Kidney epithelial cell (primary cell): ENCODE data around the gene BCAT1. TPM values are rescaled to one million over a fixed set of nuclear protein-coding genes. Genes with fewer than 3 reads are reported as not detected.
"Not testable (repeated sequence)": the region's sequence is repeated elsewhere in the genome, so short reads cannot be mapped to it uniquely, and the experiment has no call there.

ENCODE experiments used
- DNase-seq: peaks from one replicate; pipeline ENCODE4 v3.0.0-alpha.2; 2010; ENCODE audit warnings: low read depth
- H3K27me3 ChIP-seq: 2 replicates; pipeline ENCODE4 v1.6.0; 2011; ENCODE audit warnings: low read length; ENCODE audit not compliant: control insufficient read depth, insufficient read depth
- H3K36me3 ChIP-seq: 2 replicates; pipeline ENCODE4 v1.5.1; 2011; ENCODE audit warnings: low read length; ENCODE audit not compliant: control insufficient read depth, insufficient read depth
- H3K4me3 ChIP-seq: 2 replicates; pipeline ENCODE4 v1.5.1; 2011; ENCODE audit warnings: low read depth, mild to moderate bottlenecking, control low read depth, low read length
- total RNA-seq: library from RNA; depleted of rRNA; stranded (reverse); fragments of >200 nt; gene quantifications from 2 replicates; pipeline ENCODE4 v1.2.3, GENCODE V29; 2015
- TF ChIP-seq, protein P1 (sequence below): IDR thresholded peaks from 2 replicates; pipeline ENCODE4 v1.5.1; 2011; ENCODE audit warnings: mild to moderate bottlenecking, moderate library complexity, low read length, control low read depth, inconsistent platforms; ENCODE audit not compliant: insufficient read depth, poor library complexity, severe bottlenecking

Gene BCAT1
- total RNA-seq, 1 donor from 2014 or later = 103 TPM

GRCh38 chr12:24970177-24970576 is 21.3 kb upstream of the BCAT1 start:
- DNase-seq = no peak
- TF ChIP-seq, protein P1, sequence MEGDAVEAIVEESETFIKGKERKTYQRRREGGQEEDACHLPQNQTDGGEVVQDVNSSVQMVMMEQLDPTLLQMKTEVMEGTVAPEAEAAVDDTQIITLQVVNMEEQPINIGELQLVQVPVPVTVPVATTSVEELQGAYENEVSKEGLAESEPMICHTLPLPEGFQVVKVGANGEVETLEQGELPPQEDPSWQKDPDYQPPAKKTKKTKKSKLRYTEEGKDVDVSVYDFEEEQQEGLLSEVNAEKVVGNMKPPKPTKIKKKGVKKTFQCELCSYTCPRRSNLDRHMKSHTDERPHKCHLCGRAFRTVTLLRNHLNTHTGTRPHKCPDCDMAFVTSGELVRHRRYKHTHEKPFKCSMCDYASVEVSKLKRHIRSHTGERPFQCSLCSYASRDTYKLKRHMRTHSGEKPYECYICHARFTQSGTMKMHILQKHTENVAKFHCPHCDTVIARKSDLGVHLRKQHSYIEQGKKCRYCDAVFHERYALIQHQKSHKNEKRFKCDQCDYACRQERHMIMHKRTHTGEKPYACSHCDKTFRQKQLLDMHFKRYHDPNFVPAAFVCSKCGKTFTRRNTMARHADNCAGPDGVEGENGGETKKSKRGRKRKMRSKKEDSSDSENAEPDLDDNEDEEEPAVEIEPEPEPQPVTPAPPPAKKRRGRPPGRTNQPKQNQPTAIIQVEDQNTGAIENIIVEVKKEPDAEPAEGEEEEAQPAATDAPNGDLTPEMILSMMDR = no peak
- Histone ChIP-seq H3K27me3 (no peaks in the 10 kb centered on the region), H3K36me3 (no peaks in the 10 kb centered on the region), H3K4me3 (no peak overlapping the region)

DNA sequence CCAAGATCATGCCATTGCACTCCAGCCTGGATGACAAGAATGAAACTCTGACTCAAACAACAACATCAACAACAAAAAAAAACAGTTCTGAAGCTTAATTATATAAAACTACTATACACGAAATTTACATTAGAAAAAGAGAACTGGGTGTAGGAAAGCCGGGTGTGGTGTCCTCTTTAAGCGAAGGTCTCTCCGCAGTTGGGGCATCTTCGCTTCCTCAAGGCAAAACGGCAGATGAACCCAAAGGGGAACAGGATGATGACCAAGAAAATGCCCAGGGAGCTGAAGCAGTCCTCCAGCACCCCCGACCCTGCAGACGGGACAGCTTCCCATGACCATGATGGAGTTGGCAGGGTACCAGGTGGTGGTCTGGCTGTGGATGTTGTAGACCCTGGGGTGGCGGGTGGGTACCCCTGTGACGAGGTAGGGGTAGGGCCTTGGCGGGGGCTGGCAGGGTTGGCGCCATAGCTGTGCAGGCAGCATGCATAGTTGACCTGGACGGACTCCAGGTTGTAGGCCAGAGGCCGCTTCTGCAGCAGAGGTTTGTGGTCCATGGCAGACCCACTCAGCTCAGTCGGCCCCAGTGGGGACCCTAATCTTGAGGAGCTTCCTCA is 18.2 kb upstream of the BCAT1 start:
- Histone ChIP-seq H3K4me3 (no peak overlapping the region), H3K27me3 (no peaks in the 10 kb centered on the region), H3K36me3 (no peaks in the 10 kb centered on the region)
- no peak for DNase-seq
- TF ChIP-seq, protein P1 = no peak

- Histone ChIP-seq H3K4me3 (no peak overlapping the region), H3K27me3 (no peaks in the 10 kb centered on the region), H3K36me3 (no peaks in the 10 kb centered on the region)
- TF ChIP-seq, protein P1 = no peak
- no peak for DNase-seq
Observed at GRCh38 chr12:24964342-24964741, 15.4 kb upstream of the BCAT1 start.

GRCh38 chr12:24960222-24960855 is 11.4 kb upstream of the BCAT1 start:
- Histone ChIP-seq H3K4me3 (no peak overlapping the region), H3K27me3 (no peaks in the 10 kb centered on the region), H3K36me3 (no peaks in the 10 kb centered on the region)
- TF ChIP-seq, protein P1 = peak; percentile 80
- no peak for DNase-seq

- not testable (repeated sequence) for DNase-seq, H3K27me3 ChIP-seq, H3K36me3 ChIP-seq, H3K4me3 ChIP-seq
Observed at GRCh38 chr12:24956351-24956750, 7.5 kb upstream of the BCAT1 start.

GRCh38 chr12:24955853-24956252 is 7.0 kb upstream of the BCAT1 start:
- H3K27me3 ChIP-seq = no peaks in the 10 kb centered on the region
- no peaks in the 10 kb centered on the region for H3K36me3 ChIP-seq
- TF ChIP-seq, protein P1 = no peak
- no peak for DNase-seq
- H3K4me3 ChIP-seq = no peak overlapping the region
